K562 (cell line): ENCODE measurements around the gene GPATCH4. TPM values are rescaled to one million over a fixed set of nuclear protein-coding genes. Genes with fewer than 3 reads are reported as not detected.

Source experiments
- POLR2B ChIP-seq: fragments of 450-650 bp; IDR thresholded peaks from 2 replicates; pipeline ENCODE4 v1.6.1; 2018; ENCODE audit warnings: low read depth; ENCODE audit not compliant: partially characterized antibody
- SMARCC2 ChIP-seq: fragments of 450-650 bp; IDR thresholded peaks from 2 replicates; pipeline ENCODE4 v1.6.1; 2017; ENCODE audit warnings: antibody characterized with exemption, moderate library complexity, mild to moderate bottlenecking, low read depth
- ZNF263 ChIP-seq: sonication (generic); formaldehyde crosslinking; IDR thresholded peaks from 2 replicates; pipeline ENCODE4 v1.8.0; 2022; ENCODE audit warnings: mild to moderate bottlenecking, missing genetic modification reagents, borderline replicate concordance
- polyA plus RNA-seq, 8 experiments: library from polyadenylated mRNA; depleted of rRNA in 4 of 8; stranded (reverse) in 5 of 8; unstranded in 3 of 8; fragments of >200 nt; fragmentation: Nextera tagmentation in 2 of 8; fragmentation: Illumina TruSeq in 1 of 8; extraction: Ambion mirVana in 2 of 8; extraction: Trizol in 1 of 8; gene quantifications; 2 replicates each; pipeline versions ENCODE4 v1.2.1 to v1.2.3, GENCODE V29; 2011 to 2014; ENCODE audit warnings: inconsistent platforms in 1 of 8, missing spikeins in 1 of 8
- total RNA-seq, 7 experiments: library from RNA; depleted of rRNA in 6 of 7; stranded (reverse); fragments of >200 nt in 6 of 7; fragmentation: Illumina TruSeq in 2 of 7; extraction: Trizol in 2 of 7; gene quantifications; 2 replicates each; pipeline versions ENCODE4 v1.2.1 to v1.2.3, GENCODE V29; 2011 to 2021; ENCODE audit warnings: low replicate concordance in 1 of 7
- TF ChIP-seq, protein P1 (sequence below), 2 experiments: IDR thresholded peaks in 1 of 2; conservative IDR thresholded peaks in 1 of 2; 2 replicates each; pipeline ENCODE4 v1.6.1; 2016; ENCODE audit warnings: low read depth in 2 of 2, mild to moderate bottlenecking in 1 of 2, missing compliant biosample characterization in 1 of 2, missing genetic modification characterization in 1 of 2, moderate library complexity in 1 of 2
- TF ChIP-seq, protein P2 (sequence below): fragments of 250-450 bp; sonication (Bioruptor Pico); IDR thresholded peaks from 2 replicates; pipeline ENCODE4 v1.4.0; 2020; ENCODE audit warnings: mild to moderate bottlenecking, moderate library complexity
- TF ChIP-seq, protein P3 (sequence below): fragments of 200-600 bp; sonication (generic); IDR thresholded peaks from one replicate; pipeline ENCODE4 v1.6.1; 2012; ENCODE audit warnings: mild to moderate bottlenecking, low read depth, low read length, inconsistent platforms

GPATCH4 gene
- total and polyA plus RNA-seq, 9 of the 15 experiments (the other 6 are each of a cell fraction or from before 2014, with no cell fraction given), result 43.7 to 105 (median 76.5) TPM

DNA sequence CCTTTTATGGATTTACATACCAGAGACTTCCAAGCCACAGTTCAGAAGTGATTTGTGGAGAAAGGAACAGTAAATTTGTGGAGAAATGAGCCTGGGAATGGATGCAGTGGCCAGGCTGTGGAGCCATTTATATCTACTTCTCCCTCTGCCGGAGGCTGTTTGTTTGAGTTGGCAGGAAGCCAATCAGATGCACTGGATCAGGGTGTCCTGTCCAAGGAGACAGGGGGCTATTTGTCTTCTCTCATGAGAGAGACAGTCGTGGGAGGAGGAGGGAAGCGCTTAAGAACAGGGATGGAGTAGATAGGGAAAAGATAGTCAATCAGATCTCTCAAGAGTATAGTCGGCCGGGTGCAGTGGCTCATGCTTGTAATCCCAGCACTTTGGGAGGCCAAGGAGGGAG is 15.2 kb upstream of the GPATCH4 start (continued):
- TF ChIP-seq, protein P1, sequence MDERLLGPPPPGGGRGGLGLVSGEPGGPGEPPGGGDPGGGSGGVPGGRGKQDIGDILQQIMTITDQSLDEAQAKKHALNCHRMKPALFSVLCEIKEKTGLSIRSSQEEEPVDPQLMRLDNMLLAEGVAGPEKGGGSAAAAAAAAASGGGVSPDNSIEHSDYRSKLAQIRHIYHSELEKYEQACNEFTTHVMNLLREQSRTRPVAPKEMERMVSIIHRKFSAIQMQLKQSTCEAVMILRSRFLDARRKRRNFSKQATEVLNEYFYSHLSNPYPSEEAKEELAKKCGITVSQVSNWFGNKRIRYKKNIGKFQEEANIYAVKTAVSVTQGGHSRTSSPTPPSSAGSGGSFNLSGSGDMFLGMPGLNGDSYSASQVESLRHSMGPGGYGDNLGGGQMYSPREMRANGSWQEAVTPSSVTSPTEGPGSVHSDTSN (CRISPR knock-in tag; IDR thresholded peaks at IDR 0.05; ENCODE audit: low read depth), result 0 out of 2 replicates have a peak, but pooled peaks have one; percentile 18
- TF ChIP-seq, protein P1 (tag; conservative IDR thresholded peaks at IDR 0.05; ENCODE audit: low read depth), result peak; percentile 98
- TF ChIP-seq, protein P2, sequence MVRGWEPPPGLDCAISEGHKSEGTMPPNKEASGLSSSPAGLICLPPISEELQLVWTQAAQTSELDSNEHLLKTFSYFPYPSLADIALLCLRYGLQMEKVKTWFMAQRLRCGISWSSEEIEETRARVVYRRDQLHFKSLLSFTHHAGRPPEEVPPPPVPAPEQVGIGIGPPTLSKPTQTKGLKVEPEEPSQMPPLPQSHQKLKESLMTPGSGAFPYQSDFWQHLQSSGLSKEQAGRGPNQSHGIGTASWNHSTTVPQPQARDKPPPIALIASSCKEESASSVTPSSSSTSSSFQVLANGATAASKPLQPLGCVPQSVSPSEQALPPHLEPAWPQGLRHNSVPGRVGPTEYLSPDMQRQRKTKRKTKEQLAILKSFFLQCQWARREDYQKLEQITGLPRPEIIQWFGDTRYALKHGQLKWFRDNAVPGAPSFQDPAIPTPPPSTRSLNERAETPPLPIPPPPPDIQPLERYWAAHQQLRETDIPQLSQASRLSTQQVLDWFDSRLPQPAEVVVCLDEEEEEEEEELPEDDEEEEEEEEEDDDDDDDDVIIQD (CRISPR knock-in tag), result no peak
- TF ChIP-seq, protein P3, sequence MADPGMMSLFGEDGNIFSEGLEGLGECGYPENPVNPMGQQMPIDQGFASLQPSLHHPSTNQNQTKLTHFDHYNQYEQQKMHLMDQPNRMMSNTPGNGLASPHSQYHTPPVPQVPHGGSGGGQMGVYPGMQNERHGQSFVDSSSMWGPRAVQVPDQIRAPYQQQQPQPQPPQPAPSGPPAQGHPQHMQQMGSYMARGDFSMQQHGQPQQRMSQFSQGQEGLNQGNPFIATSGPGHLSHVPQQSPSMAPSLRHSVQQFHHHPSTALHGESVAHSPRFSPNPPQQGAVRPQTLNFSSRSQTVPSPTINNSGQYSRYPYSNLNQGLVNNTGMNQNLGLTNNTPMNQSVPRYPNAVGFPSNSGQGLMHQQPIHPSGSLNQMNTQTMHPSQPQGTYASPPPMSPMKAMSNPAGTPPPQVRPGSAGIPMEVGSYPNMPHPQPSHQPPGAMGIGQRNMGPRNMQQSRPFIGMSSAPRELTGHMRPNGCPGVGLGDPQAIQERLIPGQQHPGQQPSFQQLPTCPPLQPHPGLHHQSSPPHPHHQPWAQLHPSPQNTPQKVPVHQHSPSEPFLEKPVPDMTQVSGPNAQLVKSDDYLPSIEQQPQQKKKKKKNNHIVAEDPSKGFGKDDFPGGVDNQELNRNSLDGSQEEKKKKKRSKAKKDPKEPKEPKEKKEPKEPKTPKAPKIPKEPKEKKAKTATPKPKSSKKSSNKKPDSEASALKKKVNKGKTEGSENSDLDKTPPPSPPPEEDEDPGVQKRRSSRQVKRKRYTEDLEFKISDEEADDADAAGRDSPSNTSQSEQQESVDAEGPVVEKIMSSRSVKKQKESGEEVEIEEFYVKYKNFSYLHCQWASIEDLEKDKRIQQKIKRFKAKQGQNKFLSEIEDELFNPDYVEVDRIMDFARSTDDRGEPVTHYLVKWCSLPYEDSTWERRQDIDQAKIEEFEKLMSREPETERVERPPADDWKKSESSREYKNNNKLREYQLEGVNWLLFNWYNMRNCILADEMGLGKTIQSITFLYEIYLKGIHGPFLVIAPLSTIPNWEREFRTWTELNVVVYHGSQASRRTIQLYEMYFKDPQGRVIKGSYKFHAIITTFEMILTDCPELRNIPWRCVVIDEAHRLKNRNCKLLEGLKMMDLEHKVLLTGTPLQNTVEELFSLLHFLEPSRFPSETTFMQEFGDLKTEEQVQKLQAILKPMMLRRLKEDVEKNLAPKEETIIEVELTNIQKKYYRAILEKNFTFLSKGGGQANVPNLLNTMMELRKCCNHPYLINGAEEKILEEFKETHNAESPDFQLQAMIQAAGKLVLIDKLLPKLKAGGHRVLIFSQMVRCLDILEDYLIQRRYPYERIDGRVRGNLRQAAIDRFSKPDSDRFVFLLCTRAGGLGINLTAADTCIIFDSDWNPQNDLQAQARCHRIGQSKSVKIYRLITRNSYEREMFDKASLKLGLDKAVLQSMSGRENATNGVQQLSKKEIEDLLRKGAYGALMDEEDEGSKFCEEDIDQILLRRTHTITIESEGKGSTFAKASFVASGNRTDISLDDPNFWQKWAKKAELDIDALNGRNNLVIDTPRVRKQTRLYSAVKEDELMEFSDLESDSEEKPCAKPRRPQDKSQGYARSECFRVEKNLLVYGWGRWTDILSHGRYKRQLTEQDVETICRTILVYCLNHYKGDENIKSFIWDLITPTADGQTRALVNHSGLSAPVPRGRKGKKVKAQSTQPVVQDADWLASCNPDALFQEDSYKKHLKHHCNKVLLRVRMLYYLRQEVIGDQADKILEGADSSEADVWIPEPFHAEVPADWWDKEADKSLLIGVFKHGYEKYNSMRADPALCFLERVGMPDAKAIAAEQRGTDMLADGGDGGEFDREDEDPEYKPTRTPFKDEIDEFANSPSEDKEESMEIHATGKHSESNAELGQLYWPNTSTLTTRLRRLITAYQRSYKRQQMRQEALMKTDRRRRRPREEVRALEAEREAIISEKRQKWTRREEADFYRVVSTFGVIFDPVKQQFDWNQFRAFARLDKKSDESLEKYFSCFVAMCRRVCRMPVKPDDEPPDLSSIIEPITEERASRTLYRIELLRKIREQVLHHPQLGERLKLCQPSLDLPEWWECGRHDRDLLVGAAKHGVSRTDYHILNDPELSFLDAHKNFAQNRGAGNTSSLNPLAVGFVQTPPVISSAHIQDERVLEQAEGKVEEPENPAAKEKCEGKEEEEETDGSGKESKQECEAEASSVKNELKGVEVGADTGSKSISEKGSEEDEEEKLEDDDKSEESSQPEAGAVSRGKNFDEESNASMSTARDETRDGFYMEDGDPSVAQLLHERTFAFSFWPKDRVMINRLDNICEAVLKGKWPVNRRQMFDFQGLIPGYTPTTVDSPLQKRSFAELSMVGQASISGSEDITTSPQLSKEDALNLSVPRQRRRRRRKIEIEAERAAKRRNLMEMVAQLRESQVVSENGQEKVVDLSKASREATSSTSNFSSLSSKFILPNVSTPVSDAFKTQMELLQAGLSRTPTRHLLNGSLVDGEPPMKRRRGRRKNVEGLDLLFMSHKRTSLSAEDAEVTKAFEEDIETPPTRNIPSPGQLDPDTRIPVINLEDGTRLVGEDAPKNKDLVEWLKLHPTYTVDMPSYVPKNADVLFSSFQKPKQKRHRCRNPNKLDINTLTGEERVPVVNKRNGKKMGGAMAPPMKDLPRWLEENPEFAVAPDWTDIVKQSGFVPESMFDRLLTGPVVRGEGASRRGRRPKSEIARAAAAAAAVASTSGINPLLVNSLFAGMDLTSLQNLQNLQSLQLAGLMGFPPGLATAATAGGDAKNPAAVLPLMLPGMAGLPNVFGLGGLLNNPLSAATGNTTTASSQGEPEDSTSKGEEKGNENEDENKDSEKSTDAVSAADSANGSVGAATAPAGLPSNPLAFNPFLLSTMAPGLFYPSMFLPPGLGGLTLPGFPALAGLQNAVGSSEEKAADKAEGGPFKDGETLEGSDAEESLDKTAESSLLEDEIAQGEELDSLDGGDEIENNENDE, result no peak
- TF ChIP-seq POLR2B (no peak), ZNF263 (CRISPR knock-in tag) (no peak; the same call in 1 of the 2 replicates), SMARCC2 (peak; percentile 79)
